Fibroblast of mammary gland (primary cell): ENCODE data around the gene PRPH2.

Experiments used
- DNase-seq: peaks from one replicate; pipeline ENCODE4 v3.0.0-alpha.2; 2010; ENCODE audit warnings: low read depth
- H3K4me3 ChIP-seq: 2 replicates; pipeline ENCODE4 v1.5.1; 2011; ENCODE audit warnings: low read depth, mild to moderate bottlenecking, low read length, moderate library complexity; ENCODE audit not compliant: control insufficient read depth
- TF ChIP-seq, protein P1 (sequence below): conservative IDR thresholded peaks from 2 replicates; pipeline ENCODE4 v1.5.1; 2011; ENCODE audit warnings: low read depth, low read length, inconsistent platforms; ENCODE audit not compliant: control insufficient read depth, insufficient read depth

Gene PRPH2

DNA sequence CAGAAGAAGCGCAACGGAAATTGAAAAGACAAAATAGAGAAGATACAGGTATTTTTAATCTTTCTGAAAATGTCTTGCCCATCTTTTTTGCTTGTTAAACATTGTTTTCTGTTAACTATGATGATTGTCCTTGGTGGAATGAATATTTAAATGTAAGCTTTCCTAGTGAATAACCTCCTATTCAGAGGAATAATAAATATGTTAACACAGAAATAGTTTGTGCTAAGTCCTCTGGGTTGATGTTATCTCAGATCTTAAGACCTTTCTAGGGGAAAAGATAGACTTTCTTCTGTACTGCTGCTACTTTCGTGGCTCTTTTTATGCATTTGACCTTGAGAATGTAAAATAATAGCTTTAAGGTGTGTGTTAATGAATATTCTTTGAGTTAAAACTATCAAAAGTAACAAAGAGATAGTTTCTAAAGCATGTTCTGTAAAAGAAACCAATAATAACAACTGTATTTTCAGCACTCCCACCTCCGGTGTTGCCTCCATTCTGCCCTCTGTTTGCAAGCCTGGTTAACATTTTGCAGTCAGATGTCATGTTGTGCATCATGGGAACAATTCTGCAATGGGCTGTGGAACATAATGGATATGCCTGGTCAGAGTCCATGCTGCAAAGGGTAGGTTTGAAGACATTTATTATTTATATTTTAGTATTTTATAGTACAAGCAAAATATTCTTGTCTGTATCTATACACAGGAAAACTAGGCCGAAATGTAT lies 70.2 kb downstream of the PRPH2 start:
- TF ChIP-seq, protein P1, sequence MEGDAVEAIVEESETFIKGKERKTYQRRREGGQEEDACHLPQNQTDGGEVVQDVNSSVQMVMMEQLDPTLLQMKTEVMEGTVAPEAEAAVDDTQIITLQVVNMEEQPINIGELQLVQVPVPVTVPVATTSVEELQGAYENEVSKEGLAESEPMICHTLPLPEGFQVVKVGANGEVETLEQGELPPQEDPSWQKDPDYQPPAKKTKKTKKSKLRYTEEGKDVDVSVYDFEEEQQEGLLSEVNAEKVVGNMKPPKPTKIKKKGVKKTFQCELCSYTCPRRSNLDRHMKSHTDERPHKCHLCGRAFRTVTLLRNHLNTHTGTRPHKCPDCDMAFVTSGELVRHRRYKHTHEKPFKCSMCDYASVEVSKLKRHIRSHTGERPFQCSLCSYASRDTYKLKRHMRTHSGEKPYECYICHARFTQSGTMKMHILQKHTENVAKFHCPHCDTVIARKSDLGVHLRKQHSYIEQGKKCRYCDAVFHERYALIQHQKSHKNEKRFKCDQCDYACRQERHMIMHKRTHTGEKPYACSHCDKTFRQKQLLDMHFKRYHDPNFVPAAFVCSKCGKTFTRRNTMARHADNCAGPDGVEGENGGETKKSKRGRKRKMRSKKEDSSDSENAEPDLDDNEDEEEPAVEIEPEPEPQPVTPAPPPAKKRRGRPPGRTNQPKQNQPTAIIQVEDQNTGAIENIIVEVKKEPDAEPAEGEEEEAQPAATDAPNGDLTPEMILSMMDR, result no peak
- no peak for DNase-seq
- no peak overlapping the region for H3K4me3 ChIP-seq
